ENCODE measurements around the gene FAM114A1.

DNA sequence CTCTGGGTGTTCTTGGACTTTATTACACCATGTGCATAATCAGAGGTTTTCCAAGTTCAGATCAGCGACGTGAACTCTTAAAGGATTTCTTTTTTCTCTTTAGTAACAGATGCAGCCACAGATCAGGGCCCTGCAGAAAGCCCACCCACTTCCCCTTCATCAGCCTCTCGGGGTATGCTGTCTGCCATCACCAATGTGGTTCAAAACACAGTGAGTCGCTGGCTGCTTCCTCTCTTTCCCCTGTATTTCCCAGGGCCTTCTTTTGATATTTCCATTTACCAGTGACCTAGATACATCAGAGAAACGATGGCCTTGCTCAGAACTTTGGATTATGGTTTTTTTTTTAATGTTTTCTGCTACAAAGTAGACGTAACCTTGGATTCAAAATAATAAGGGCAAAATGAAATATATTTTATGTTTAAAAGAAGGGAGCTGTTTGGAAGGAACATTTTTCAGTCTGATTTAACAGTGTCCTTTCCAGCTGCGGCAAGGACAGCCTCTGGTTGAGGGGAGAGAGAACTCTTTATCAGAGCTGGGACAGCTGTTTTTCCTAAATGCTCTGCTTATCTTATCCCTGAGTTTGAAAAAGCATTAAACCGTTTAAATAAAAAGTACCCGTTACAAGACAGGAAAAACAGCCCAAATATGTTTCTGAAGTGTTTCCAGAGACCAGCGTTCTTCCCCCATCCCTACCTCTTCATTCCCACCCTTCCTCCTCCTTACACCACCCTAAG lies 38.2 kb downstream of the FAM114A1 start:
- TF ChIP-seq POLR2A (IDR thresholded peaks at IDR 0.05; ENCODE audit: extremely low read depth, insufficient read length) (no peak), MYC (IDR thresholded peaks at IDR 0.05; ENCODE audit: low read depth, low read length) (no peak)
- TF ChIP-seq, protein P1, sequence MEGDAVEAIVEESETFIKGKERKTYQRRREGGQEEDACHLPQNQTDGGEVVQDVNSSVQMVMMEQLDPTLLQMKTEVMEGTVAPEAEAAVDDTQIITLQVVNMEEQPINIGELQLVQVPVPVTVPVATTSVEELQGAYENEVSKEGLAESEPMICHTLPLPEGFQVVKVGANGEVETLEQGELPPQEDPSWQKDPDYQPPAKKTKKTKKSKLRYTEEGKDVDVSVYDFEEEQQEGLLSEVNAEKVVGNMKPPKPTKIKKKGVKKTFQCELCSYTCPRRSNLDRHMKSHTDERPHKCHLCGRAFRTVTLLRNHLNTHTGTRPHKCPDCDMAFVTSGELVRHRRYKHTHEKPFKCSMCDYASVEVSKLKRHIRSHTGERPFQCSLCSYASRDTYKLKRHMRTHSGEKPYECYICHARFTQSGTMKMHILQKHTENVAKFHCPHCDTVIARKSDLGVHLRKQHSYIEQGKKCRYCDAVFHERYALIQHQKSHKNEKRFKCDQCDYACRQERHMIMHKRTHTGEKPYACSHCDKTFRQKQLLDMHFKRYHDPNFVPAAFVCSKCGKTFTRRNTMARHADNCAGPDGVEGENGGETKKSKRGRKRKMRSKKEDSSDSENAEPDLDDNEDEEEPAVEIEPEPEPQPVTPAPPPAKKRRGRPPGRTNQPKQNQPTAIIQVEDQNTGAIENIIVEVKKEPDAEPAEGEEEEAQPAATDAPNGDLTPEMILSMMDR (IDR thresholded peaks at IDR 0.05; ENCODE audit: low read depth, low read length), result no peak
- TF ChIP-seq, protein P2, sequence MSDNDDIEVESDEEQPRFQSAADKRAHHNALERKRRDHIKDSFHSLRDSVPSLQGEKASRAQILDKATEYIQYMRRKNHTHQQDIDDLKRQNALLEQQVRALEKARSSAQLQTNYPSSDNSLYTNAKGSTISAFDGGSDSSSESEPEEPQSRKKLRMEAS (IDR thresholded peaks at IDR 0.05; ENCODE audit: low read depth, low read length), result no peak
